GM12878 (cell line): ENCODE measurements around the gene ZFTA. TPM values are rescaled to one million over a fixed set of nuclear protein-coding genes. Genes with fewer than 3 reads are reported as not detected.

Source experiments
- ATF7 ChIP-seq: fragments of 450-650 bp; IDR thresholded peaks from 2 replicates; pipeline ENCODE4 v1.6.1; 2016; ENCODE audit warnings: low read depth, mild to moderate bottlenecking
- BRCA1 ChIP-seq: IDR thresholded peaks from 2 replicates; pipeline ENCODE4 v1.6.1; 2011; ENCODE audit warnings: low read depth, low read length, improper control_type of control experiment
- CEBPZ ChIP-seq: fragments of 150-350 bp; IDR thresholded peaks from 2 replicates; pipeline ENCODE4 v1.6.1; 2016; ENCODE audit warnings: low read depth, low read length
- CHD4 ChIP-seq: fragments of 200-600 bp; sonication (generic); IDR thresholded peaks from 2 replicates; pipeline ENCODE4 v1.6.1; 2016; ENCODE audit warnings: mild to moderate bottlenecking
- CREM ChIP-seq: IDR thresholded peaks from 2 replicates; pipeline ENCODE4 v1.6.1; 2014; ENCODE audit warnings: antibody characterized with exemption, low read depth
- EP300 ChIP-seq, 2 experiments: fragments of 150-350 bp in 1 of 2; IDR thresholded peaks; 2 replicates each; pipeline ENCODE4 v1.6.1; 2011 to 2012; ENCODE audit warnings: low read depth in 2 of 2, low read length in 2 of 2, borderline replicate concordance in 1 of 2, improper control_type of control experiment in 1 of 2, inconsistent platforms in 1 of 2; ENCODE audit not compliant: control insufficient read depth in 1 of 2
- ESRRA ChIP-seq: IDR thresholded peaks from 2 replicates; pipeline ENCODE4 v1.6.1; 2012; ENCODE audit warnings: mild to moderate bottlenecking, low read length, improper control_type of control experiment
- GABPA ChIP-seq: IDR thresholded peaks from 2 replicates; pipeline ENCODE4 v1.6.1; 2014; ENCODE audit warnings: antibody characterized with exemption, low read depth, mild to moderate bottlenecking, inconsistent platforms
- GATAD2B ChIP-seq: fragments of 450-650 bp; conservative IDR thresholded peaks from 2 replicates; pipeline ENCODE4 v1.6.1; 2017; ENCODE audit warnings: low read depth, mild to moderate bottlenecking, moderate library complexity
- HCFC1 ChIP-seq: fragments of 150-350 bp; IDR thresholded peaks from 2 replicates; pipeline ENCODE4 v1.6.1; 2014; ENCODE audit warnings: low read length
- HDAC2 ChIP-seq: fragments of 200-600 bp; sonication (generic); IDR thresholded peaks from 2 replicates; pipeline ENCODE4 v1.6.1; 2017
- IKZF1 ChIP-seq: fragments of 450-650 bp; conservative IDR thresholded peaks from 2 replicates; pipeline ENCODE4 v1.6.1; 2017; ENCODE audit warnings: antibody characterized with exemption, mild to moderate bottlenecking
- KDM1A ChIP-seq: fragments of 200-600 bp; sonication (generic); IDR thresholded peaks from 2 replicates; pipeline ENCODE4 v1.6.1; 2016; ENCODE audit warnings: borderline replicate concordance
- LARP7 ChIP-seq: fragments of 450-650 bp; IDR thresholded peaks from 2 replicates; pipeline ENCODE4 v1.6.1; 2017; ENCODE audit warnings: mild to moderate bottlenecking
- NFIC ChIP-seq: IDR thresholded peaks from 2 replicates; pipeline ENCODE4 v1.6.1; 2012; ENCODE audit warnings: low read depth, mild to moderate bottlenecking, inconsistent platforms, low read length, moderate library complexity
- NFXL1 ChIP-seq: fragments of 450-650 bp; IDR thresholded peaks from 2 replicates; pipeline ENCODE4 v1.6.1; 2017; ENCODE audit warnings: antibody characterized with exemption, mild to moderate bottlenecking, borderline replicate concordance
- TAF1 ChIP-seq: IDR thresholded peaks from 2 replicates; pipeline ENCODE4 v1.6.1; 2011; ENCODE audit warnings: mild to moderate bottlenecking, low read depth, low read length, borderline replicate concordance
- TARDBP ChIP-seq: IDR thresholded peaks from 2 replicates; pipeline ENCODE4 v1.6.1; 2016; ENCODE audit warnings: borderline replicate concordance
- TCF3 ChIP-seq: IDR thresholded peaks from 2 replicates; pipeline ENCODE4 v1.6.1; 2012; ENCODE audit warnings: low read depth, mild to moderate bottlenecking, low read length, borderline replicate concordance; ENCODE audit not compliant: insufficient read depth
- WRNIP1 ChIP-seq: IDR thresholded peaks from 2 replicates; pipeline ENCODE4 v1.6.1; 2011; ENCODE audit warnings: low read depth, low read length, improper control_type of control experiment, borderline replicate concordance
- ZNF622 ChIP-seq: fragments of 450-650 bp; IDR thresholded peaks from 2 replicates; pipeline ENCODE4 v1.6.1; 2017; ENCODE audit warnings: mild to moderate bottlenecking, inconsistent platforms
- ZNF687 ChIP-seq: fragments of 450-650 bp; IDR thresholded peaks from 2 replicates; pipeline ENCODE4 v1.6.1; 2017; ENCODE audit warnings: mild to moderate bottlenecking, moderate library complexity
- ZSCAN29 ChIP-seq: fragments of 450-650 bp; IDR thresholded peaks from 2 replicates; pipeline ENCODE4 v1.6.1; 2017; ENCODE audit warnings: mild to moderate bottlenecking, moderate library complexity
- polyA plus RNA-seq, 11 experiments: library from polyadenylated mRNA; depleted of rRNA in 4 of 11; unstranded in 6 of 11; stranded (reverse) in 5 of 11; fragments of >200 nt; fragmentation: Nextera tagmentation in 4 of 11; fragmentation: Illumina TruSeq in 1 of 11; extraction: Ambion mirVana in 4 of 11; extraction: Trizol in 1 of 11; gene quantifications; 1 replicate in 1 of 11; 2 replicates in 10 of 11; pipeline versions ENCODE4 v1.2.1 to v1.2.3, GENCODE V29; 2011 to 2016; ENCODE audit warnings: inconsistent platforms in 2 of 11, missing spikeins in 2 of 11, low read depth in 1 of 11
- total RNA-seq, 4 experiments: library from RNA; depleted of rRNA in 3 of 4; stranded (reverse); fragments of >200 nt in 3 of 4; fragmentation: Illumina TruSeq in 1 of 4; extraction: Trizol in 1 of 4; gene quantifications; 2 replicates each; pipeline versions ENCODE4 v1.2.1 to v1.2.3, GENCODE V29; 2013 to 2021
- TF ChIP-seq, protein P1 (sequence below): fragments of 450-650 bp; IDR thresholded peaks from 2 replicates; pipeline ENCODE4 v1.6.1; 2017; ENCODE audit warnings: low read depth, mild to moderate bottlenecking, moderate library complexity

The ZFTA gene
- total and polyA plus RNA-seq, 10 of the 15 experiments (the other 5 are each of a cell fraction or from before 2014, with no cell fraction given), result 0.39 to 7.9 (median 2.2) TPM

GRCh38 chr11:63767565-63768236, 874 bp downstream of the ZFTA start (continued):
- TF ChIP-seq CEBPZ (no peak), NFXL1 (no peak), ZNF687 (no peak), CREM (no peak), TARDBP (no peak), GATAD2B (0 out of 2 replicates have a peak, but pooled peaks have one; percentile 80), CHD4 (no peak), IKZF1 (no peak), LARP7 (no peak), TAF1 (no peak), ESRRA (no peak), EP300 (IDR thresholded peaks at IDR 0.05; ENCODE audit: borderline replicate concordance in 1 of 2, control insufficient read depth in 1 of 2, low read depth in 2 of 2, low read length in 2 of 2) (no peak), TCF3 (no peak), ZSCAN29 (no peak), GABPA (no peak), ZNF622 (no peak), KDM1A (no peak), NFIC (no peak), HDAC2 (no peak), WRNIP1 (no peak), BRCA1 (no peak), HCFC1 (no peak), ATF7 (peak; percentile 79; the same call in 1 of the 2 replicates)
- TF ChIP-seq, protein P1, sequence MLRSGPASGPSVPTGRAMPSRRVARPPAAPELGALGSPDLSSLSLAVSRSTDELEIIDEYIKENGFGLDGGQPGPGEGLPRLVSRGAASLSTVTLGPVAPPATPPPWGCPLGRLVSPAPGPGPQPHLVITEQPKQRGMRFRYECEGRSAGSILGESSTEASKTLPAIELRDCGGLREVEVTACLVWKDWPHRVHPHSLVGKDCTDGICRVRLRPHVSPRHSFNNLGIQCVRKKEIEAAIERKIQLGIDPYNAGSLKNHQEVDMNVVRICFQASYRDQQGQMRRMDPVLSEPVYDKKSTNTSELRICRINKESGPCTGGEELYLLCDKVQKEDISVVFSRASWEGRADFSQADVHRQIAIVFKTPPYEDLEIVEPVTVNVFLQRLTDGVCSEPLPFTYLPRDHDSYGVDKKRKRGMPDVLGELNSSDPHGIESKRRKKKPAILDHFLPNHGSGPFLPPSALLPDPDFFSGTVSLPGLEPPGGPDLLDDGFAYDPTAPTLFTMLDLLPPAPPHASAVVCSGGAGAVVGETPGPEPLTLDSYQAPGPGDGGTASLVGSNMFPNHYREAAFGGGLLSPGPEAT, result 0 out of 2 replicates have a peak, but pooled peaks have one; percentile 33
